GM10248 (cell line): ENCODE measurements around the gene DNAH1.

Experiments
- CTCF ChIA-PET: fragments of 300-600 bp; sonication (Branson Sonifier 250); formaldehyde crosslinking; extraction: SDS; loops from one replicate; lab custom pipeline; 2021; ENCODE audit warnings: antibody characterized with exemption; lab: Yijun Ruan, JAX
- POLR2A ChIA-PET: fragments of 350-650 bp; sonication (Branson Sonifier 250); formaldehyde crosslinking; extraction: SDS; loops from one replicate; lab custom pipeline; 2020; ENCODE audit warnings: antibody characterized with exemption; lab: Yijun Ruan, JAX
- DNase-seq: peaks from one replicate; pipeline ENCODE4 v3.0.0; 2012; ENCODE audit errors: extremely low spot score
- CTCF ChIP-seq: IDR thresholded peaks from 2 replicates; pipeline ENCODE4 v1.5.1; 2012; ENCODE audit warnings: mild to moderate bottlenecking, low read depth; ENCODE audit errors: extremely low read depth, missing control alignments, control extremely low read depth

Gene DNAH1

DNA sequence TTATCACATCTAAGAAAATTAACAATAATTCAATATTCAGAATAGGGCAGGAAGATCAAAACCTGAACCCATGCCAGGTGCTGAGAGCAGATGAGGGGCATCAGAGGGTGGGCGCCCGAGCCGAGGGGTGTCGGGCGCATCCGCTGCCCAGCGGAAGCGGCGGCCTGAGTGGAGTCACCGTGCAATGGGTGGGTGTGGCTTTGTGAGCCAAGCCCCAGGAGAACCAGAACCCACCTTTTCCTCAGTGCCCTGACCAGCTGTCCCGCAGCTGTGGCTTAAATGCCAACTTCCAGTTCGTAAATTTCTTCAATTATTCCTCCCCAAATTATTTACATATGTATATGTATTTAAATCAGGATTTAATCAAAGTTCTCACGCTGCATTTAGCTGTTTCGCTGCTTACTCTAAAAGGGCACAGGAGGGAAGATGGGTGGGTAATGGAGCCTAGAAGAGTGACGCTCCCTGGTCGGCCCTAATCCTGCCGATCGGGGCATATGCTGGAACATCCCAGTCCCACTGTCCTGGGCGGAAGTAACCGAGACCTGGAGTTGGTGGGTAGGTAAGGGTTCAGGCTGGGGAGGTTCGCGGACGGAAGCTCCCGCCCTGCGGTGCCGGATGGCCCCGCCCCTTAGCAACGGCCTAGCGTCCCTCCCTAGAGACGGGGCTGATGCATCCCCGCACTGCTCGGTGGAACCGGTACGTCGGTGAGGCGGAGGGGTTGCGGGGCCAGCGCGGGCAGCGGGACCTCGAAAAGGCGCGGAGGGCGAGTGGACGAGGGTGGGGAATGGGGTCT is 1.3 kb downstream of the DNAH1 start:
- TF ChIP-seq CTCF = no peak
- peak; percentile 72 for DNase-seq
- CTCF ChIA-PET = interaction anchor here (0.9 to 1.6 kb wide), 5 partner anchors 12 to 97 kb away, joined by 3 to 5 read pairs (median 3); no protein-coding TSS in a partner anchor
- POLR2A ChIA-PET = no interaction called here

DNA sequence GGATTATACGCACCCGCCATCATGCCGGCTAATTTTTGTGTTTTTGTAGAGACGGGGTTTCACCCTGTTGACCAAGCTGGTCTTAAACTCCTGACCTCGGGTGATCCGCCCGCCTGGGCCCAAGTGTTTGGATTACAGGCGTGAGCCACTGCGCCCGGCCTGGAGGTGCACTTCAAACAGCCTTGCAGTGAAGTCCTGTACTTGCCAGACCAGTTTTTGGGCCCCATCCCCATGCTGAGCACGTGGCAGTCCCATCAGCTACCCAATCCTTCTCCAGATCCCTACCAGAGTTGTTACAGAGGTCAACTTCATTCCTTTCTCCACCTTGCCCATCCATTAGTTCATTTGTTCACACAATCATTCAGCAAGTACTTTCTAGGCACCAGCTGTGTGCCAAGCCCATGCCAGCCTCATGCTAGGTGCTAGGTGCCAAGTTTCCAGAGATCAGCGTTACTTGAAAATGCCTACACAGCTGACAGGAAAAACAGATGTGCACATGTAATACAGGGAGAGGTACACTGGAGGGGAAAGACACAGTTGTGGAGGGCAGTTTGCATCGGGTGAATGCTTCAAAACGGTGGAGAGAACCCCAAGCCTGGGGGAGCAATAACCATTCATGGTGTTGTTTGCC is 2.2 kb downstream of the DNAH1 start:
- no peak for TF ChIP-seq CTCF
- POLR2A ChIA-PET = no interaction called here
- DNase-seq = no peak
- CTCF ChIA-PET = interaction anchor here (0.9 to 2.5 kb wide), 6 partner anchors 9 to 98 kb away, joined by 3 to 10 read pairs (median 4); no protein-coding TSS in a partner anchor

- POLR2A ChIA-PET = interaction anchor here (0.6 kb wide), 1 partner anchor 22 kb away, joined by 5 read pairs; no protein-coding TSS in a partner anchor
- DNase-seq = no peak
- no peak for TF ChIP-seq CTCF
- CTCF ChIA-PET = interaction anchor here (1.2 to 2.5 kb wide), 6 partner anchors 8 to 30 kb away, joined by 3 to 10 read pairs (median 4); no protein-coding TSS in a partner anchor
These were observed 3.9 kb downstream of the DNAH1 start for GRCh38 chr3:52319921-52320595.

GRCh38 chr3:52321481-52321880 is 5.4 kb downstream of the DNAH1 start:
- no peak for TF ChIP-seq CTCF
- no peak for DNase-seq
- CTCF ChIA-PET = no interaction called here
- POLR2A ChIA-PET = no interaction called here

DNA sequence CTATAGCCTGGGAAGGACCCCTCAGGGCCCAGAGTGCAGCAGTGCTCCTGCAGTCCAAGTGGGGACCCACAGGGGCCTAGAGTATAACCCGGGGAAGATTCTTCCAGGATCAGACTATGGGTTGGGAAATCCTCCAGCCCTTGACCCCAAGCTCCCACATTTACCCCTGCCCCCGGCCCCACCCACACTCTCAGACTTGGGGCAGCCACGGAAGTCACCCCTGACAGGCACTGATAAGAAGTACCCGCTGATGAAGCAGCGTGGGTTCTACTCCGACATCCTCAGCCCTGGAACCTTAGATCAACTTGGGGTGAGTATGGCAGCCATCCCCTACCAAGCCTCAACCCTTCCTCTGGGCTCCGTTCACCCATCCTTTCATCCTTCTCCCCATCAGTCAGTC is 6.3 kb downstream of the DNAH1 start:
- no peak for DNase-seq
- POLR2A ChIA-PET = no interaction called here
- TF ChIP-seq CTCF = no peak
- CTCF ChIA-PET = interaction anchor here (1.2 to 1.4 kb wide), 2 partner anchors 15 to 17 kb away, joined by 3 to 6 read pairs; no protein-coding TSS in a partner anchor

DNA sequence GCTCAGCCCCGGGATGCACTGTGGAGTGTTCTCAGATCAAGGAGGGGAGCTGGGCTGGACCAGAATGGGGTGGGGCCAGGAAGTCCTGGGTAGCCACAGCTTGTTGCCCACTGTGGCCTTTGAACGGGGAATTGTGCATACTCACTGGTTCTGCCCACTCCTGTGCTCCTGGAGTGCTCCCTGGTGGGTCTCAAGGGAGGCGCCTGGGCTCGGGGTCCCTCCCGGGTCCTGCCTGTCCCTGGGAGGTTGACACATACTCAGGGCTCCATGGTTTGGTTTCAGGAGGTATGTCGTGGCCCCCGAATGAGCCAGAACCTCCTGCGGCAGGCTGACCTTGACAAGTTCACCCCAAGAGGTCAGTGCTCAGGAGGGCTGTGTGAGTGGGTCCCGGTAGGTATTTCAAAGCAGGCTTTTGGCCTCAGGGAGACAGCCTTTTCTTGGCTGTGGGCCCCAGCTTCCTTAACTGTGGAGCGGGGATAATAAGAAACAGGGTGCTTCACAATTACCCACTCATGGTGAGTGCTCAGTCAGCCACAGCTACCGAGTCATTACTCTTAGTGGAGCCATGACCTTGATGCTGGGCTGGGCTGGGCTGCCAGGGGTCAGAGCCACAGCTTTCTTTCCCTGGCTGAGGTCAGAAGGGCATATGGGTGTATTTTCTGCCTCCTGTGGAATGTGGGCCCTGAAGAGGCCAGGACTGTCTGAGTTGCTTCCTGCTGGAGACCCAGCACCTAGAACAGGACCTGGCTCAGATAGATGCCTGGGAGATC is 7.6 kb downstream of the DNAH1 start:
- ChIA-PET CTCF (interaction anchor here (1.0 to 1.4 kb wide), 2 partner anchors 15 to 17 kb away, joined by 4 to 6 read pairs; no protein-coding TSS in a partner anchor), POLR2A (no interaction called here)
- no peak for DNase-seq
- no peak for TF ChIP-seq CTCF
